Gastrocnemius medialis (tissue), 4 donors: ENCODE measurements around the gene KLHL6.

Source experiments
- CTCF ChIP-seq, 5 experiments: fragments of 450-650 bp in 3 of 5; fragments of 200-600 bp in 2 of 5; sonication (generic) in 2 of 5; IDR thresholded peaks in 4 of 5; conservative IDR thresholded peaks in 1 of 5; 1 replicate in 4 of 5; 2 replicates in 1 of 5; pipeline ENCODE4 v1.5.1; 2016 to 2019; ENCODE audit warnings: antibody characterized with exemption in 5 of 5, mild to moderate bottlenecking in 3 of 5, moderate library complexity in 3 of 5
- POLR2A ChIP-seq, 2 donors: fragments of 450-650 bp; IDR thresholded peaks; one replicate each; pipeline ENCODE4 v1.6.1; 2017; ENCODE audit warnings: antibody characterized with exemption in 2 of 2, mild to moderate bottlenecking in 2 of 2, moderate library complexity in 2 of 2

- TF ChIP-seq POLR2A (IDR thresholded peaks at IDR 0.05) (no peak), CTCF (IDR thresholded peaks at IDR 0.05 in 4 of 5, conservative IDR thresholded peaks at IDR 0.05 in 1 of 5) (no peak)
These were observed 13.2 kb downstream of the KLHL6 start for GRCh38 chr3:183542355-183542754.
